ENCODE data around the gene HS3ST5. TPM values are rescaled to one million over a fixed set of nuclear protein-coding genes. Genes with fewer than 3 reads are reported as not detected.
"Not testable (repeated sequence)": the region's sequence is repeated elsewhere in the genome, so short reads cannot be mapped to it uniquely, and the experiment has no call there.

Gene HS3ST5
- total and polyA plus RNA-seq, 2 donors (not counting 1 experiment from before 2014, with no cell fraction given): under 0.01 TPM; not detected in 1

DNA sequence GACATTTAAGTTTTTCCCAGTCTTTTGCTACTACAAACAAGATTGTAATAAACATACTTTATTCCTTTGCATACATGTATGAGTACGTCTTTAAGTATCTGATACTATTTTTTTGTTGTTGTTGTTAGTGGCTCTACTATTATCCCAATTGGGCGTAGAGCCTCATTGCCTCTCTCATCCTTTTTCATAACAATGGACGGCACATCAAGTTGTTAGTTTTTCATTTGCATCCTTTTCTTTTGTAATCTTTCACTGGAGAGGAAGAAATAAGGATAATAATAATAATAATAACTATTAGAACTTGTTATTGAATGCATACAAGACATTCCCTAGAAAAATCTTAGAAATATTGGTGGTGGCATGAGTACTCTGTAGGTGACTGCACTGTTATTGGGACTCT is 23.1 kb downstream of the HS3ST5 start:
- no peaks in the 10 kb centered on the region for H3K4me1 ChIP-seq (ENCODE audit: control insufficient read depth, extremely low read depth, insufficient read depth, low read length)
- no peaks in the 10 kb centered on the region for H3K79me2 ChIP-seq (ENCODE audit: control insufficient read depth, insufficient read depth, low read length)
- no peak overlapping the region for H2AFZ ChIP-seq (ENCODE audit: low read length)
- no peaks in the 10 kb centered on the region for H4K20me1 ChIP-seq (ENCODE audit: control insufficient read depth, extremely low read depth, insufficient read depth, low read length)
- H3K27ac ChIP-seq (ENCODE audit: insufficient read depth, low read length): no peak overlapping the region
- H3K9me3 ChIP-seq (ENCODE audit: control insufficient read depth, insufficient read depth, low read depth, low read length): no peaks in the 10 kb centered on the region
- no peaks in the 10 kb centered on the region for H3K27me3 ChIP-seq (ENCODE audit: control insufficient read depth, insufficient read depth, low read length)
- H3K9ac ChIP-seq (ENCODE audit: insufficient read depth, low read length): no peak overlapping the region
- no peak for DNase-seq (ENCODE audit: low read depth in 2 of 2)
- no peak overlapping the region for H3K4me2 ChIP-seq (ENCODE audit: extremely low read depth, insufficient read depth, low read length)
- no peak for TF ChIP-seq EZH2 (IDR thresholded peaks at IDR 0.05; ENCODE audit: low read length, missing control alignments)
- TF ChIP-seq, protein P1, sequence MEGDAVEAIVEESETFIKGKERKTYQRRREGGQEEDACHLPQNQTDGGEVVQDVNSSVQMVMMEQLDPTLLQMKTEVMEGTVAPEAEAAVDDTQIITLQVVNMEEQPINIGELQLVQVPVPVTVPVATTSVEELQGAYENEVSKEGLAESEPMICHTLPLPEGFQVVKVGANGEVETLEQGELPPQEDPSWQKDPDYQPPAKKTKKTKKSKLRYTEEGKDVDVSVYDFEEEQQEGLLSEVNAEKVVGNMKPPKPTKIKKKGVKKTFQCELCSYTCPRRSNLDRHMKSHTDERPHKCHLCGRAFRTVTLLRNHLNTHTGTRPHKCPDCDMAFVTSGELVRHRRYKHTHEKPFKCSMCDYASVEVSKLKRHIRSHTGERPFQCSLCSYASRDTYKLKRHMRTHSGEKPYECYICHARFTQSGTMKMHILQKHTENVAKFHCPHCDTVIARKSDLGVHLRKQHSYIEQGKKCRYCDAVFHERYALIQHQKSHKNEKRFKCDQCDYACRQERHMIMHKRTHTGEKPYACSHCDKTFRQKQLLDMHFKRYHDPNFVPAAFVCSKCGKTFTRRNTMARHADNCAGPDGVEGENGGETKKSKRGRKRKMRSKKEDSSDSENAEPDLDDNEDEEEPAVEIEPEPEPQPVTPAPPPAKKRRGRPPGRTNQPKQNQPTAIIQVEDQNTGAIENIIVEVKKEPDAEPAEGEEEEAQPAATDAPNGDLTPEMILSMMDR (conservative IDR thresholded peaks at IDR 0.05 in 1 of 2, IDR thresholded peaks at IDR 0.05 in 1 of 2; ENCODE audit: low read depth in 1 of 2, low read length in 2 of 2): no peak
- H3K36me3 ChIP-seq (ENCODE audit: control insufficient read depth, insufficient read depth, low read length): no peaks in the 10 kb centered on the region
- no peak overlapping the region for H3K4me3 ChIP-seq (replicated peaks in 1 of 4; ENCODE audit: control extremely low read depth in 1 of 4, insufficient read depth in 1 of 4, low read depth in 3 of 4, low read length in 4 of 4)

DNA sequence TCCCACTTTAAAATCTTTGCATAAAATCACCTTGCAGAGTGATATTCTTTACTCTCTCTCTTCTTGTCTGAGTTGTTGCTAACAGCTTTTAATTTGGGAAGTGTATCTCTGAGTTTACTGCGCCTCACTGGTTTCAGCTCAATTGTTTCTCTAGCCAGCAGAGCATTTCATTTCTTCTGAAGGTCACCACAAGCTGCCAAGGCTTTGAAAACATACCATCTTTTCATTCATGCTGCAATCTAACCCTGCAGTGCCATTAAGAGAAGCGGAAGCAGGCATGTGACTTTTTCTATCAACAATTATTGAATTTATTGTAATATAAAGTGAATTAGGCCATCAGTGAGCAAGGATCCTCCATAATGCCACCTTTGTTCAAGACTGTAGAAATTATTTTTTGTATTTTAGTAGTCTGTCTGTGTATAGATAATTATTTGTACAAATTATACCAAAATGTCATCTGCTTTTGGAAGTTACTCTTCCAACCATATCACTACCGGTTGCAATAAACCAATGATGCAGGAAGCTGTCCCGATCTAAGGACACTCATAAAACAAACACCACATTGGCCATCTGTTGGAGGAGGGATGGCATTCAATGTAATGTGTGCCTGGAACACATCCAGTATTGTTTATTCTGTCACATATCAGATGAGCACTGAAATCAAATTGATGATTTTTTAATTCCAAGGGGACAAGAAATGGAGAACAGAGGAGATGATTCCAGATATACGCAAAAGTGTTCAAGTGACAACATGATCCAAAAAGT is 26.8 kb downstream of the HS3ST5 start:
- no peak overlapping the region for H3K27ac ChIP-seq (ENCODE audit: insufficient read depth, low read length)
- no peaks in the 10 kb centered on the region for H3K27me3 ChIP-seq (ENCODE audit: control insufficient read depth, insufficient read depth, low read length)
- H3K4me3 ChIP-seq (replicated peaks in 1 of 4; ENCODE audit: control extremely low read depth in 1 of 4, insufficient read depth in 1 of 4, low read depth in 3 of 4, low read length in 4 of 4): no peak overlapping the region
- no peaks in the 10 kb centered on the region for H4K20me1 ChIP-seq (ENCODE audit: control insufficient read depth, extremely low read depth, insufficient read depth, low read length)
- TF ChIP-seq, protein P1 (conservative IDR thresholded peaks at IDR 0.05 in 1 of 2, IDR thresholded peaks at IDR 0.05 in 1 of 2; ENCODE audit: low read depth in 1 of 2, low read length in 2 of 2): no peak
- TF ChIP-seq EZH2 (IDR thresholded peaks at IDR 0.05; ENCODE audit: low read length, missing control alignments): no peak
- H3K9ac ChIP-seq (ENCODE audit: insufficient read depth, low read length): no peak overlapping the region
- H3K4me2 ChIP-seq (ENCODE audit: extremely low read depth, insufficient read depth, low read length): no peak overlapping the region
- H3K4me1 ChIP-seq (ENCODE audit: control insufficient read depth, extremely low read depth, insufficient read depth, low read length): no peaks in the 10 kb centered on the region
- H3K9me3 ChIP-seq (ENCODE audit: control insufficient read depth, insufficient read depth, low read depth, low read length): no peaks in the 10 kb centered on the region
- no peaks in the 10 kb centered on the region for H3K79me2 ChIP-seq (ENCODE audit: control insufficient read depth, insufficient read depth, low read length)
- no peak overlapping the region for H2AFZ ChIP-seq (ENCODE audit: low read length)
- no peak for DNase-seq (ENCODE audit: low read depth in 2 of 2)
- no peaks in the 10 kb centered on the region for H3K36me3 ChIP-seq (ENCODE audit: control insufficient read depth, insufficient read depth, low read length)

DNA sequence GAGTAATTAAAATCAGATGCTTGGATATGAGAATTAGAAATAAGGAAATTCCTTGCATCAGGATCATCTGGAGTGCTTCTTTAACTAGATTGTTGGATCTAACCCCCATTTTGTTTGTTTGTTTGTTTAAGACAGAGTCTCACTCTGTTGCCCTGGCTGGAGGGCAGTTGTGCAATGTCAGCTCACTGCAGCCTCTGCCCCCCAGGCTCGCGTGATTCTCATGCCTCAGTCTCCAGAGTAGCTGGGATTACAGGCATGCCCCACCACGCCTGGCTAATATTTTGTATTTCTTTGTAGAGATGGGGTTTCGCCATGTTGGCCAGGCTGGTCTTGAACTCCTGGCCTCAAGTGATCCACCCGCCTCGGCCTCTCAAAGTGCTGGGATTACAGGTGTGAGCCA is 29.0 kb downstream of the HS3ST5 start:
- not testable (repeated sequence) for H4K20me1 ChIP-seq (ENCODE audit: control insufficient read depth, extremely low read depth, insufficient read depth, low read length); H3K4me2 ChIP-seq (ENCODE audit: extremely low read depth, insufficient read depth, low read length); H2AFZ ChIP-seq (ENCODE audit: low read length); H3K9me3 ChIP-seq (ENCODE audit: control insufficient read depth, insufficient read depth, low read depth, low read length); H3K4me1 ChIP-seq (ENCODE audit: control insufficient read depth, extremely low read depth, insufficient read depth, low read length); H3K4me3 ChIP-seq (replicated peaks in 1 of 4; ENCODE audit: control extremely low read depth in 1 of 4, insufficient read depth in 1 of 4, low read depth in 3 of 4, low read length in 4 of 4); H3K79me2 ChIP-seq (ENCODE audit: control insufficient read depth, insufficient read depth, low read length); H3K27me3 ChIP-seq (ENCODE audit: control insufficient read depth, insufficient read depth, low read length); H3K27ac ChIP-seq (ENCODE audit: insufficient read depth, low read length); DNase-seq (ENCODE audit: low read depth in 2 of 2); H3K9ac ChIP-seq (ENCODE audit: insufficient read depth, low read length); H3K36me3 ChIP-seq (ENCODE audit: control insufficient read depth, insufficient read depth, low read length)

All from fibroblast of lung (primary cell).